SIG-M5 treated with dmso at 0.1 percent for 504 hours (cell line): ENCODE data around the gene ROCK1.

ENCODE experiments used
- DNase-seq: peaks from one replicate; lab custom pipeline; 2025; ENCODE audit not compliant: unreplicated experiment; lab: John Stamatoyannopoulos, UW

The ROCK1 gene

DNA sequence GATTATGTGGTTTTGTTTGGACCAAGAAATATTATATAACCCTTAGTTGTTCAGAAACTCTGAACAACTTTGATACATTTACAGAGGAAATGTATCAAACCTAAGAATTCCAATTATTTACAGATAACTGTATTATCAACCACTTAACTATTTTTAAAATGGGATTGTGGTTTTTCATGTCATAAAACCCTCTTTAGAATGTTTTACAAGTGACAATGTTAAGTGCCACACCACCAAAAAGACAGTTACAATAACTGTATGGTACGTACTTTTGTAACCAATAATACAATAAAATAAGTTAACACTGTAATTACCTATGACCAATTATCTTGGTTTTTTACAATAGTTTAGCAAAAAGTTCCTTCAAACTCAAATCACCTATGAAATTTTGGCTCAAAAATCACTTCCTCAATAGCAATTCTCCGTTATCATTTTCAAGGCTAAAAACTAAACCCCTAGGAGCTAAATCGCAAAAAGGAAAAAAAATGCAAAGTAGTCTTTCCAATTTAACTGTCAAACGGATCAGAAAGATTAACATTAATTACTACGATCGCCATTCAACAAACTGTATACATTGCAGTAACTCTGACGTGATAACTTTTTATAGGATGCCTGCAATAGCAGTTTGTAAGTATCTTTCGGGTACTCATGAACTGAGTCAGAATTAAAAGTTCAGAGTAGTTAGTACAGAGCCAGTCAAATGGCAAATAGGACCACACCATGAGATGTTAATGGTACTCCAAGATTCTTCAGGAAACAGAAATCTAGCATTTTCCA is 1.5 kb downstream of the ROCK1 start:
- DNase-seq, result no peak

DNA sequence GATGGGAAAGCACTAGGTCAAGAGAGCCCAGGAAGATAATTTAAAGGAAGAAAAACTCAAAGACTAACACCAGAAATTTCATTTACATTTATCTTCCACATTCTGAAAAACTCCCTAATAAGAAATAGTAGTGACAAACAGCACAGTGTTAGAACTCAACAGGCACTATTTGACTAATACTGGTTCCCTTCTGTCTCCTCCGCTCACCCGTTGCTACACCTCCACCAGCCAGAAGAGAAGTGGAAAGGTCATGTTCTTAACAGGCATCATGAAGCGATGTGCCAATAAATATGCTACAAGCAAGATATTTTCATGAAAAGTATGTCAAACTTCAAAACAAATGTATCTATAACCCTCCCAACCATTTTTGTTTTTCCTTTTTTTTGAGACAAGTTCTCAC is 5.7 kb downstream of the ROCK1 start:
- DNase-seq, result no peak

DNA sequence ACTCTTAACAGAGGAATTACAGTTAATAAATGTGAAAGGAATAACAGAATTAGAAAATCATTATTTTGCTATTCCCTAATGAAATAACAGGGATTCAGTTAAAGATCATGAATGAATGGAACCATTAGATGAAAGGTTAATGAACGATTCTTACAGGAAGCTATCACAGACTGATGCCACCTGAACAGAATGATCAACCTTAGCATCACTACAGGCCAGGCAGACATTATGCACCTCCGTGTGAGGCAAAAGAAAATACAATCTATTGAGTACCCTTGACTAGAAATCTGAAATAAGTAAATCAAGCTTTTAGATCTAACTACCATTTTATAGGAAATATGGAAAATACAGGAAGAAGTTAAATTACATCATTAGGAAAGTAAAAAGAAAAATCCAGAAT is 10.4 kb downstream of the ROCK1 start:
- DNase-seq, result no peak

- DNase-seq, result no peak
These were observed 10.9 kb downstream of the ROCK1 start for GRCh38 chr18:21100678-21101077.

- DNase-seq, result no peak
These were observed 11.5 kb downstream of the ROCK1 start for GRCh38 chr18:21100146-21100545.

DNA sequence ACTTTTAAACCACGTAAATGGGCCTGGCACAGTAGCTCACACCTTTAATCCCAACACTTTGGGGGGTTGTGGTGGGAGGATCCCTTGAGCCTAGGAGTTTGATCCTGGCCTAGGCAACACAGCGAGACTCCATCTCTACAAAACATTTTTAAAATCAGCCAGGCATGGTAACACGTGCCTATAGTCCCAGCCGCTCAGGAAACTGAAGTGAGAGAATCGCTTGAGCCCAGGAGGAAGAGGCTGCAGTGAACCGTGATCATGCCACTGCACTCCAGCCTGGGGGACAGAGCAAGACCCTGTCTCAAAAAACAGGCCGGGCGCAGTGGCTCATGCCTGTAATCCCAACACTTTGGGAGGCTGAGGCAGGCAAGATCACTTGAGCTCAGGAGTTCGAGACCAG is 12.2 kb downstream of the ROCK1 start:
- DNase-seq, result no peak

DNA sequence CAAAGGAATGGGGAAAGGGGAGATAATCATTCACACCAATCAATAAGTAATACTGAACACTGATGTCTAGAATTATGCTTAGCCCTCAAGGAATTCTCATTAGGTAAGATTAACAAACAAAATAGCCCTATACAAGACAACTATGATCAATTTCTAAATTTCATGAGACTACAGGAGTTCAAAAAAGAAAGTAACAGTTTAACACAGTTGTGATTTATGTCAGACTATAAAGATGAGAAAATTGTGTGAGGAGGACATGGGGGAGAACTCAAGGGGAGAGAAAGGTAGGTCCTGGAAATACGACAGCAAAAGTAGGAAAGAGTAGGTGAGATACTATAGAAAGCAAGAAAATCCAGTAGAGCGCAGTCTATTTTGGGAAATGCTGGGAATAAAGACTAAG is 14.9 kb downstream of the ROCK1 start:
- no peak for DNase-seq

DNA sequence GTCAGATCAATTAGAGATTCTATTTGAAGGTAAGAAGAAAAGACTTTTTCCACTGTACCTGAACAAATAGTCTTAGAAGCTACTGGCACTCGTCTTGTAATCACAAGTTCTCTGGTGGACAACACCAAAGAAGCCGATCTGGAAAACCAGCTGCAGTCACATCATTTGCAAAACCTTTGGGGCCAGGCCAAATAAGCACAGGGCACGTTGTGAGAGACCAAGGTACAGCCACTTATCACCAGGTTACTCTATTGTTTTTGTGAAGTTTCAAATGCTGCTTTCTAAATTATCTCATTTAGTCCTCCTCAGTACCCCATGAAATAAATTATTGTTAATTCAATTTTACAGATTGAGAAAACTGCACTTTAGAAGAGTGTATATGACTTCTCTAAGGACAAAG is 18.5 kb downstream of the ROCK1 start:
- no peak for DNase-seq

DNA sequence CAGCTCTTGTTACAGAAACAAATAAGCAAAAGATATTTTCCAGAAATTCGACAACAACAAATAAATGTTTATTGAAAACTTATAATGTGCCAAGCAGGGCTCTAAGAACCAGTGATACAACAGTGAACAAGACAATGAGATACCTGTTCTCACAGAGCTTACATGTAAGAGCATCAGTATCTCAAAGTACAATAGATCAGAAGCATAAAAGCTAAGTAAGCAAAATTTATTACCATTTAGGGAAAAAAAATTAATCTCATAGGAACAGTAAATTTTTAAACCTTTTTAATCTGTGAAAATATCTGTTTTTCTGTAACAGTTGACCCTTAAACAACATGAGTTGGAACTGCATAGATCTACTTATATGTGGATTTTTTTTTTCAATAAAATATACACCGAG is 20.9 kb downstream of the ROCK1 start:
- DNase-seq, result no peak

DNA sequence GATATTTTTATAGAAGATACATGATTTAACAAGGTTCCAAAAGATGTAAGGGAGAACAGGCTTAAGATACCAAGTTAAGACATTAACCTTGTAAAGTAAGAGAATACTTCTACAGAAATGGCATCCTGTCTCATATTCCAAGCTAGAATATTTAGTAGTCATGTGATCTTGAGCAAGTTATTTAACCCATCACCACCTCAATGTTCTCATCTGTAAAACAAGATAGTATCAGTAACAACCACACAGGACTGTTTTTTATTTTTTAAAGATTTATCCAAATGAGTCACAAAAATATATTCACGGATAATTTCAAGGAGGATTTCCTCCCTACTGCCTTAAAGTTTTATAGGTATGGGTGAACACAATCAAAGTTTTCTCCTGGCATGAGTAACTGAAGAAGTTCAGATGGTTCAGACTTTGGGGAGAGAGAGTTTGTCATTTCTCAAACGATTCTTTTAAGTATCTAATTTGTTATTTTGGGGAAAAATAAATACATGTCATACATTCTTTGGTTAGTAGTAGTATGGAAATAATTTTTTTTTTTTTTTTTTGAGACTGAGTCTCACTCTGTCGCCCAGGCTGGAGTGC is 25.9 kb downstream of the ROCK1 start:
- no peak for DNase-seq

DNA sequence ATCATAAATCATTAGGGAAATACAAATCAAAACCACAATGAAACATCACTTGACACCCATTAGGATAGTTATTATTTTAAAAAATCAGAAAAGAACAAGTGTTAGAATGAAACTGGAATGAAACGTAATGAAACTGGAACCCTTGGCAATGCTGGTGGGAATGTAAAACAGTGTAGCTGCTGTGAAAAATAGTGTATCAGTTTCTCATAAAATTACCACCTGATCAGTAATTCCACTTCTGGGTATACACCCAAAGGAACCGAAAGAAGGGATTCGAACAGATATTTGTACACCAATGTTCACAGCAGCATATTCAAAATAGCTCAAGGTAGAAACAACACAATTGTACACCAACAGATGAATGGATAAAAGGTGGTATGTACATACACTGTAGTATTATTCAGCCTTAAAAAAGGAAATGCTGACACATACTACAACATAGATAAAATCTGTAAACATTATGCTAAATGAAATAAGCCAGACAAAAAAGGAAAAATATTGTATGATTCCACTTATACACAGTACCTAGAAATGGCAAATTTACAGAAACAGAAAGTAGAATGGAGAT is 27.0 kb downstream of the ROCK1 start:
- no peak for DNase-seq

DNA sequence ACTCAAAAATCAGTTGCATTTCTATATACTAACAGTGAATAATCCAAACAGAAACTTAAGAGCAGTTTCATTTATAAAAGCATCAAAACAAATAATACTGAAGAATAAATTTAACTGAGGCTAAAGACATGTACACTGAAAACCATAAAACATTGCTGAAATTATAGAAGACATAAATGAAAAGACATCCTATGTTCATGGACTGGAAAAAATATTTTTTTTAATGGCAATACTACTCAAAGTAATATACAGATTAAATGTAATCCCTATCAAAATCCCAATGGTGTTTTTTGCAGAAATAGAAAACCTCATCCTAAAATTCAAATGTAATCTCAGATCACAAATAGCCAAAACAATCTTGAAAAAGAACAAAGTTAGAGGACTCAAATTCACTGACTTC is 28.6 kb downstream of the ROCK1 start:
- no peak for DNase-seq

- no peak for DNase-seq
These were observed 30.2 kb downstream of the ROCK1 start for GRCh38 chr18:21081426-21081825.

DNA sequence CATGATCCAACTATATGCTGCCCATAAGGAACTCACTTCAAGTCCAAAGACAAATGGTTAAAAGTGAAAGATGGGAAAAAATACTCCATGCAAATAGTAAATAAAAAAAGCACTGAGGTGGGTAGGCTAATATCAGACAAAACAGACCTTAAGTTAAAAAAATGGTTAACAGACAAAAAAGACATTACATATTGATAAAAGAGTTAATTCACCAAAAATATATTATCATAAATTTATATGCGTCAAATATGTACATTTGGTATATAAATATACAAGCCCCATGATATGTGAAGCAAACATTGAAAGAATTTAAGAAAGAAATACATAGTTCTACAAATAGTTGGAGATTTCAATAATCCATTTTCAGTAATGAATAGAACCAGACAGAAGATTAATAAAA is 31.0 kb downstream of the ROCK1 start:
- no peak for DNase-seq

- peak; percentile 27 for DNase-seq
These were observed 37.0 kb downstream of the ROCK1 start for GRCh38 chr18:21074336-21075323.

GRCh38 chr18:21073180-21073579 is 38.4 kb downstream of the ROCK1 start:
- DNase-seq, result no peak

DNA sequence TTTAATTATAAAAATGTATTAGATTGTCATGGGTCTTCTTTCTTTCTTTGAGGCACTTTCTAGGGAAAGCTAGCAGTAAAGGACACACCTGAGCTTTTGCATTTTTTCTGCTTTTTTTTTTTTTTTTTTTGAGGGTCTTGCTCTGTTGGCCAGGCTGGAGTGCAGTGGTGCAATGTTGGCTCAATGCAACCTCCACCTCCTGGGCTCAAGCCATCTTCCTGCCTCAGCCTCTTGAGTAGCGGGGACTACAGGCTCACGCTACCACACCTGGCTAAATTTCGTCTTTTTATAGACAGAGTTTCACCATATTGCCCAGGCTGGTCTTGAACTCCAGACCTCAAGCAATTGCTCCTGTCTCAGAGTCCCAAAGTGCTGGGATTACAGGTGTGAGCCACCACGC is 40.5 kb downstream of the ROCK1 start:
- DNase-seq, result no peak

DNA sequence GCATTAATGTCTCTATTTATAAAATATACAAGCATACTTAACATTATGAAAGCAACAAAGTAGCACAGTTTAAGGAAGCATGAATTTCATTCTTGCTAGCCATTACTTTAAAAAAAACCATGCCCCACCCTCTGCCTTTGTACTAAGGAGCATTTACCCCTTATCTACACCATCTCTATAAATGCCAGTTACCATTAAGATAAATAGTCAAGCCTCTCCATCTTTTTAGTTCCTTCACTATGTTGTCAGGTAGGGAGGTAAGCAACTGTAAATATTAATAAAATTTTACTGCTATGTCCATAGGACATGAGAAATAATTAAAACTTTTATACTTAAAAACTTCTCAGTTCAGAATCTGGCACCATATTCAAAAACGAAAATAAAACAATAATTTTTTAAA is 42.1 kb downstream of the ROCK1 start:
- no peak for DNase-seq

- no peak for DNase-seq
These were observed 47.3 kb downstream of the ROCK1 start for GRCh38 chr18:21064347-21064746.

GRCh38 chr18:21063011-21063410 is 48.6 kb downstream of the ROCK1 start:
- DNase-seq, result no peak

DNA sequence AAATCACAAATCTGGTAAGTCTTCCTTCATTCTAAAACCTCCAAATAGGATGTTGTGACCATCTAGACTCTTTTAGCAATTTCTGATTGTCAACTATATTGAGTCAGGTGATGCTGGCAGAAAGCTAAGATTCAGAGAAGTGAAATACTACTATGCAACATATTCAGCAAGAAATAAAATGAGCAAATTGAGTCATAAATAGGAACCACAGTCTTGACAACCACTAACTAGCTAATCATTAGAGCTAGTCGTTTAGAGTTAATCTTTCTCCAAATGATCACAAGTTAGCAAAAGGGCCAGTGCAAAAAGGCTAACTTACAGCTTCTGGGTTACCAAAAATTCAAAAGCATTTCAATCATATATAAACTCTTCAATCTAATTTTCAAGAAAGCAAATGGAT is 54.5 kb downstream of the ROCK1 start:
- DNase-seq, result no peak
